GM21786 (cell line): ENCODE measurements around the gene WDR72.

Experiments
- ATAC-seq: cut with Tn5 transposase; IDR thresholded peaks from one replicate; pipeline ENCODE4 v1.9.1; 2021; ENCODE audit not compliant: unreplicated experiment

Gene WDR72

DNA sequence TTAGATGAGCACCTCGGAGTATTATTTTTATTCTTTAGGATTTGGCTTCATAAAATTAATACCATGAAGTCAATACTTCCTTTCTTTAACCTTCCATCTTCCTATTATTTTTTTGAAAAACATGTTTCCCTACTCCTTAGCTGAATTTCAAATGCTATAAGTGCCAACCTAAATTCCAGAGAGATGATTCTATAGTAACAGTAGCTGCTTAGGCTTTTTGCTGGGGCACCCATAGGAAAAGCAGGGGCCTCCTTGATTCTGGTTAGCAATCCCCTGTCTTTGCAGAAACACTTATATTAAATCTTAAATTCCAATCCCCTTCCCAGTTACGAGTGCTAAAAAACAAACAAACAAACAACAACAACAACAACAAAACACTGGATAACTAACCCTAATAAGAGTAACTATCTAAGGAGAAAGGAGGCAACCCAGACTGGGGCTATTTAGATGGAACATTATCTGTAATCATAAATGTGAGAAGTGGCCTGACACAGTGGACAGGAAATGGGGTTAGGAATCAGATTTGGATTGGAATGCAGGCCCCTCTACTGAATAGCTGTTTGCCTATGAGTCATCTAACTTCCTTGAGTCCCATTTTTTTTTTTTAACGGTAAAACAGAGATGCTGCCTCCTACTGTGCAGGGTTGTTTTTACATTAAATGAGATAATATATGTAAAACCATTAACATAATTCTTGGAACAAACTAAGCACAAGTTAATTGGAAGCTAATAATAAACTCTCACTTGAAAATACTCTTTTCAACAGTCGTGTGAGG is 148.1 kb downstream of the WDR72 start:
- ATAC-seq, result no peak

DNA sequence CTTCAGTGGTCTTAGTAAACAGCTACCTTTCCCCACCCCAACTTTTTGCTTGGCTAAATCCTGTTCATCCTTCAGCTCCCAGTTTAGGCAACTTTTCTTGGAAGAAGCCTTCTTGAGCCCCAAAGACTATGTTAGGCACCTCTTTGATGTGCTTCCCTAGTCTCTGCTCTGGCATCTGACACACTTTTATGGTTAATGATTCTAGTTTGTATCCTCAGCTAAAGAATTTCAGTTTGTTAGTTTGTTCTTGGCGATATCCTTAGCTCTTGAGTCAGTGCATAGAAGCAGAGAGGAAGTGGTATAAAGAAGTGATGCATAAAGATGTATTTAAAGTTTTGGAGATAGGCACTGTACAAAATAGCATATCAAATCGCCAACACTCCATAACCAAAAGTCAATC is 168.4 kb downstream of the WDR72 start:
- no peak for ATAC-seq

DNA sequence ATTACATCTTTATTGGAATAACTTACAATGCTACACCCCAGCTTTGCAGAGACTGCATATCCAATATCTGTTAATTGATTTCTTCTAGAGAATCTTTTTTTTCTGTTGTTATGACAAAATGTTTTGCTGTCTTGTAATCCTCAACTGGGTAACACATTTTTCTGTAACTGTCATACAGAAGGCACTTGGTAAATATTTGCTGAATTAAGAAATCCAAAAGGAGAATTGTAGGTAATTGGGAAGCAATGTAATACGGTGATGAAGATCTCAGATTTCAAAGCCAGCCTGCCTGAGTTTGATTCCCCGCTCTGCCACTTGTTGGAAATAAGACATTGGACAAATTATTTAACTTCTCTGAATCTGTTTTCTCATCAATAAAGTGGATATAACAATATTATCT is 169.1 kb downstream of the WDR72 start:
- no peak for ATAC-seq

DNA sequence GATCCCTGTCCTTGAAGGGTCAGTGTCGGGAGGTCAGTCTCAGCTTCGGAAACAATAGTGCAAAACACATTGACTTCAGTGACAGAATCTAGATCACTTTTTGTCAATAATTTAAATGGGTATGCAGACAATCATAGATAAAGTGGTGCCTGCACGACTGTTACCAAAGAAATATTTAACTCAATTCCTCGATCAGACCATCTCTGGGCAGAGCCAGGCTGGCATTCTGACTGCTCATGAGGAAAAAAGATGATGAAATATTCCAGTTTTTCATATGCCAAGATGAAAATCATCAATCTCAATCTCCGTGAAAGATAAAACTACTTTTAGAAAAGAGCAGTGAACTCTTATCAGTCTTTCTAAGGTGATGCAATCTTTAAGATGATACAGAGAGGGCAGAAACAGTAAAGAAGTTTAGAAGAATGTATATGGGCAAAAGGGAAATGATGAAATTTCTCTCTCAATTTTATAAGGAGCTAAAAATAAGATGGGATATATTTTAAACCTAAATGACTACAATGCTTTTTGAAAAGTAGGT is 169.9 kb downstream of the WDR72 start:
- no peak for ATAC-seq

DNA sequence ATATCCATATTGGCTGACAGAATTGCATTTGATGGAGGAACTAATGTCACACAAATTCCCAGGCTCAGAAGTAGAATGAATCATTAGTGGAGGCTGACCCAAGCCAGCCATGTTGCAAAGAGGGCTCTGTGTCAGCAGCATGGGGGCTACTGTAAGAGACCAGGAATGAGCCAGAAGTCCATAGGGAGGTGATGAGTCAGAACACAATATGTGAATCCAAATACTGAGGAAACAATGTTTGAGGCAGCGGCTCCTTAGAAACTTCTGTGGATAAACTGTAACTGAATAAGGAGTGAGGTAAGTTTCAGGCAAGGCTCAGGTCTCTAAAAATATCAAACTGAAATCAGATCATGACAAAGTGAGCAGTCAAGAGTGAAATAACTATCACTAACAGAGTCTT is 170.7 kb downstream of the WDR72 start:
- no peak for ATAC-seq

DNA sequence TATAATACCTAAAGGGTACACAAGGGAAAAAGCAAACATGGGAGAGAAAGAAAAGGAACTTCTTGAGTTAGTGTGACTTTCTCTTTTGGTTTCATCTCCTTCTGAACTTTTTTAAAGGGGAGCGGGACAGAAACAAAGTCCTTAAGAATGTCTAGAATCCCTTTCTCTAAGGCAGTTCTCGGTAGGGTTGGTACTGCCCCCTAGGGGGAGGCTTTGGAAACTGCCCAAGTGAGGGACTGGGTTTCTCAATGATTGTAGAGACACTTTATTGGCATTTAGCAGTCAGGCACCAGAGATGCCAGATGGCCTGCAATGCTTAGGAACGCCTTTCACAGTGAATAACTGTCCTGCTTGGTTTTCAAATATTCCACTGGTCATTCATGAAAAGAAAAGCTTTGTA is 172.7 kb downstream of the WDR72 start:
- ATAC-seq, result peak; percentile 74

DNA sequence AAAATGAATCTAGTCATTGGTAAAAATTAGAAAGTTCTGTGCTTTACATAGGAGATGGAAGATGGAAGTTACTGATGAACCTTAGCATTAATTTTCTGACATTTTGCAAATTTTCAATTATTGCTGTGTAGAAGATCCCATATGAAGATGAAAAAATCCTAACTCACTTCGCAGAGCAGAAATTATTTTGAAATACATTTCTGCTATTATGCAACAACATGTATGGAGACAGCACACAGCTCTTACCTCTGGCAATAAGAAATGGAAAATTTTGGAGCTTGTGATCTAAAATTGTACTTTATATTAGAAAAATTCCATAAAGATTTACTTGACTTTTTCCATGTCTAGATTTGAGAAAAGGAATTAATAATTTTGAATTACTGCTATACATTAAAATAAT is 177.9 kb downstream of the WDR72 start:
- no peak for ATAC-seq

DNA sequence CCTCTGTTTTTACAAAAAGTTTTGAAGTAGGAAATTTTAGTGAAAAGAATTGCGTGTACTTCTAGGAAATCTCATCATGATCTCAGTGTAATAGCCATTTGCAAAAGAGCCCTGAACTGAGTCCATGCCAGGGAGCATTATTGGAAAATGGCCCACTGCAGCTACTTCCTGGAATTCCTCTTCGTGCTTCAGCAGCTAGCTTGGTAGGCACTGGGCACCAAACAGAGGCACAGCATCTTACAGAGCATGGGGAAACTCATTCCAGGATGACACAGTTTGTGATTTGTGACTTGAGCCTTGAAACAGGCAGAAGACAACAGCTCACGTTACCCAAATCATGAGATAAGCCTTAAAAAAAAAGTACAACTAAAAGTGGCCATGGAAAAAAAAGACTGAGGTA is 179.1 kb downstream of the WDR72 start:
- ATAC-seq, result no peak

DNA sequence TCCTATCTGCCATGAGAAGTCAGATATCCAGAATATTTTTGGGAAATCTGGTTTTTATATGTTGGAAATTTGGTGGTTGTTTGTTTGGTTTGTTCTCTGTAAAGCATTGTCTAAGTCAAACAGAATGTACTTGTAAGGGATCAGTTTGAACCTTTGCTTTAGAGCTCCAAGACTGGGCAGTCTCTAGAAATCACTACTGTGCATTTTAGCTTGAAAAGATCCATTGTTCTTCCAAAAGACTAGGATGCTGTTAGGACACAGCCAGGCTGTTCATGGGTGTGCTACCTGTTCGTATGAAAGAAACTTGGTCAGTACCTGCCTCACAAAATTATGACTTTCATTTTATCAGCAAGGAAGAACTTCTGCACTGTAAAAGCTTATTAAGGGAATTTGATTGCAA is 182.6 kb downstream of the WDR72 start:
- no peak for ATAC-seq

DNA sequence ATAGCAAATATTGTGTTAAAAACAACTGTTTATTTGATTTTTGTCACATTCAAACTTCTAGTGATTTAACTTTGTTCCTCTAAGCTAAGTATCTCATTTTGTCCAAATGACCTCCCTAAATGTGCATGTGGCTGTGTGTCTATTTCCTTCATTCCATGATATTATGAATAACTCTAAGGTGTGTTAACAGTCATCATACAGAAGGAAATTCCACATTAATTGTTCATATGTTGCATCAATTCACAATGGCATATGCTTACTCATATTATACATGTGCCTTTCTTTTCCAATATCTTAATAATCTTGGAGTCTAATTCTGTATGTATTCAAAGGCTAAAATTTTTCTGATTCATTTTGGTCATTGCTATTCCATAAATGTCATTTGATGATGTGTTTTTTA is 186.4 kb downstream of the WDR72 start:
- no peak for ATAC-seq

DNA sequence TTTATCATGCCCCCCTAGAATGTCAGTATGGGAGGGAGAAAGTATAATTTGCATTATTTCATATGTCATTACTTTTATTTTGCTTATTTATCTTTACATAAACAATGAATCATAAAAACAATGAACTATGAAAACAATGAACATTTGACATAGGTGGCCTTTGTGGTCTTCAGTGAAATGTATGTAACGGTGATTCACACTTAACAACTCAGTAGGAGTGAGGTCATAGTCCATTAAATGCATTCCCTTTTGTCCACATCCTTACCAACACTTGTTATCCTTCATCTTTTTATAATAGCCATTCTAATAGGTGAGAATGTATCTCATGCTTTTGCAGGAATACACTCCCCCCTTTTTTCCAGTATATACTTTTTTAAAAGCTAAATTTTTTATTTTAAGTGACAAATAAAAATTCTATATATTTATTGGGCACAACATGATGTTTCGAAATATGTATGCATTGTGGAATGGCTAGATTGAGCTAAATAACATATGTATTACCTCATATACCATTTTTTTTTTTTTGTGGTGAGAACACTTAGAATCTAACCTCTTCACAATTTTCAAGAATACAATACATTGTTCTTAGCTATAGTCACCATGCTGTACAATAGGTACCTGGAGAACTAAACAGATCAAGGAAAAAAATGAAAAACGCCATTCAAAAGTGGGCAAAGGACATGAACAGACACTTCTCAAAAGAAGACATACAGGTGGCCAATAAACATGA is 189.5 kb downstream of the WDR72 start:
- no peak for ATAC-seq

DNA sequence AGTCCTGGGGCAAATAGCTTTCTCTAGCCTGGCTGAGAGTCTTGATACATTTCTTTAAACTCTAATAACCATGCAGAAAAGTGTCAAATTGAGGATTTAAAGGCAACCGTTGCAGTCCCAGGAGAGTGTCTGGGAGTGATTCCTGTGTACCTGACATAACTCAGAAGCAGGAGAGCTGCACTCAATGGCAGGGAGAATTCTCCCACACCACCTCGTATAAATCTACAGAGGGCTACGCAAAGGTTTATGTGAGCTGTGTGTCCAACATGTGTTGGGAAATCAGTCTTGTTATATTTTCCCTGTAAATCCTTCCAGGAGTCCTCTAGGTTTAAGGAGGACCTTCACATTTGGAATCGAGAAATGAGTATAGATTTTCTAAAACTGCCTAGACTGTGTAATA is 192.6 kb downstream of the WDR72 start:
- ATAC-seq, result no peak

DNA sequence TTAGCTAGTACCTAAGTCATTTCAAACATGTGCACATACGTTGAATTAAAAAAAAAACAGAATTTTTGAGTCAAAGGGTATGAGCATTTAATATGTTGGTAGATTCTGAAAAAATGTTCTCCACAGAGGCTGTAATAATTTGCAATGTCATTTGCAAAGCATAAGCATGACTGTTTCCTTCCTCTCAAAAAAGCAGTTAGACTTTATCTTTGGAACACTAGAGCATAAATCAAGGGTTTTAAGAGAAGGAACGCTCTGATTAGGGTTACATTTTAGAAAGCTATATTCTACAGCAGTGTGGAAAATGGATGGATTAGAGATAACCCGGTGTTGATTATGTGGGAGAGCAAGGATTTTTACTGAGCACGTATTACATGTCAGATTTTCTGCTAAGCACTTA is 193.7 kb downstream of the WDR72 start:
- ATAC-seq, result no peak

DNA sequence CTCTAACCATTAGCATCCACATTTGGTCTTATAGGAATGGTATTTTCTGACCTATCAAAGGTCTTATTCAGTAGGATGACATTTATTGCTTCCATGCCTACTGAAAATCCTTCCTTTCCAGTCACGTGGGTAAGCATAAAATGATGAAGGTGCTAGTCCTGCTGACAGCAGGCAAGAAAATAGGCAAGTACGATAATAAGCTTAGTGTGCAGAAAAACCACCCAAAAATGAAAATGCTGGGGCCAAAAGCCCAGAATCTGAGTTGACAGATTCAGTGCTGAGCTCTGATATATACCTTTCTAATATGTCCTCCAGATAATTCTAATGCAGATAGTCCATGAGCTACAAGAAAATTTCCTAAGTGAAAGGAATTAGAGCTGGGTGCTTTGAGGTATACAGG is 194.8 kb downstream of the WDR72 start:
- ATAC-seq, result no peak

DNA sequence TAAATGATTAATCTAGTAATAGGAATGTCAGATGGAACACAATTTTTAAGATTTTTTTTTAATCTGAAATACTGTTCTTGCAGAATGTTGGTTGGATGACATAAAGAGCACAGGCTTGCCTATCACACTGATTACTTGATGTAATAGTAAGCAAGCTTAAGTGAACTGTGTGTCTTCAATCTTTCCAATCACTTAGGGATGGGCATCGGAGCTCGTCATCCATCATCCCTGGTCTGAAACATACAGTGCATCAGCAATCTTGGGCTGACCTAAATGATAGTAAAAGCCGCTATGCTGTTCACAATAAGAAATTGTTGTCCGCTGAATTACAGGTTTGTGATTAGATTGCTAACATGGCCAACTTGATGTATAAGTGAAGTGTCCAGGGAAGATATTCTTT is 195.8 kb downstream of the WDR72 start:
- no peak for ATAC-seq

DNA sequence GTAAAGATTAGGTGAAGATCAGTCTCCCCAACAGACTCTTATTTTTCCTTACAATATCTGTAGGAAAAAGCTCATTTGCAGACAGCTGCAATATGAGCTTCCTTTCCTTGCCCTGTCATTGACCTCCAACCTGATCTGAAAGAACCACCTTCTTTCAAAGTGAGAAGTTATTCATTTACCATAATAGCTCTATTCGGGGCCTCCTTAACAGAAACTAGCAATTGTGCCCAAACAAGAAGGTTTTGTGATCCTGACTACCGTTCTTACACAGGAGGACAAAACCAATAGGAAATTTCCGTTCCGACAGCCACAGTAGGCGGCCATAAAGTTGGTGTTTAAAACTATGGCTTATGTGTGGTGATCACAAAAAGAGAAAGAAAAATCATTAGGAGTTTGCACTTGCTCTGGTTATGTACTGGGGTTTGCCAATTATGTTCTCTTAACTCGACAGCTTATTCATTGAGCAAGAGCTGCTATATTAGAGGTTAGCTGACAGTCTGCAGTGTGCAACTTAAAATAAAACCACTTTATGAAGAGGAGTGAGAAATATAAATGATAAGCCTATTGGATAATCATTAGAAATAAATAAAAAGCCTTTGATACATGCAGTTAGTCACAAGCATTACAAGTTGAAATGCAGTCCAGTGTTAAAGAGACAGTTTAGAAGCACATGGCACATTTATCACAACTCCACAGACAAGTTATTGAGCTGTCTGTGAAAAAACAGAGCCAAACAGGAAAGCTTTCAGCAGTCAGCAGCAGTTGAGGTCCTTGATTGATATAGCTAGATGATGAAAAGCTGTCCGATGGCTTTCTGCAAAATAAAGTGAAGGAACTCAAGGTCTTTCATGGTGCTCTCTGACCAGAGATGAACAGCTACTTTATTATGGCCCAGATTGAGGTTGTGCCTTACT is 199.8 kb downstream of the WDR72 start:
- ATAC-seq, result no peak

DNA sequence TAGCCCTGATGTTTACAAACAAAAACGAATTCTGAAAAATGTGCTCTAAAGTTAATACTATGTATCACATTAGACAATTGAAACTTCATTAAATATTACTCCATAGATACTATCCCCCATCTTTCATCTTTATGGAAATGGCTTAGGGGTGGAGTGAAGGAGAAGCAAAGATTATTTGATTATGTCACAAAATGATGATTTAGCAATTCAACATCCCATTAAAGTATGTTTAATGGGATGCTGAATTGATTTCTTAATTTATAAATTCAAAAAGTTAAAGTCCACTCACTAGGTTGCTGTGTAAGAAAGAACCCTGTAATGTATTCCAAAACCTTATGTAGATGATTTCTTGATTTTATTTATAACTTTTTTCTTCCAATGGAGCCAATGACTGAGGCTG is 201.1 kb downstream of the WDR72 start:
- no peak for ATAC-seq

DNA sequence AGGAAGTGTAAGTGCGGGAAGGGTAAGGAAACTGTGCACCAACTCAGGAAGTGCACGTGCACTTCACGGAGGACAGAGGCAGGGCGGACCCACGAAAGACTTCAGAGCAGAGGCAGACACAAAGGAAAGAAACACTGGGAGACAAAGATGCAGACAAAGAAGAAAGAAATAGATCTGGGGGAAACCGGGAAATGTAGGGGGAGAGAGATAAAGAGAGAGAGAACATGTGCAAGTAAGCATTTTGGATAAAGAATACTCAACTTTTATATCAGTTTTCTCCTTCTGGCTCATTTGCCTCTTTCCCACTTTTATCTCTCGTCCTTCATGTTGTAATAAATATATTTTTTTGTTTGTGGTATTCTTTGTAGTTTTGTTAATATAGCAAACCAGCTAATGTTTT is 204.2 kb downstream of the WDR72 start:
- no peak for ATAC-seq

DNA sequence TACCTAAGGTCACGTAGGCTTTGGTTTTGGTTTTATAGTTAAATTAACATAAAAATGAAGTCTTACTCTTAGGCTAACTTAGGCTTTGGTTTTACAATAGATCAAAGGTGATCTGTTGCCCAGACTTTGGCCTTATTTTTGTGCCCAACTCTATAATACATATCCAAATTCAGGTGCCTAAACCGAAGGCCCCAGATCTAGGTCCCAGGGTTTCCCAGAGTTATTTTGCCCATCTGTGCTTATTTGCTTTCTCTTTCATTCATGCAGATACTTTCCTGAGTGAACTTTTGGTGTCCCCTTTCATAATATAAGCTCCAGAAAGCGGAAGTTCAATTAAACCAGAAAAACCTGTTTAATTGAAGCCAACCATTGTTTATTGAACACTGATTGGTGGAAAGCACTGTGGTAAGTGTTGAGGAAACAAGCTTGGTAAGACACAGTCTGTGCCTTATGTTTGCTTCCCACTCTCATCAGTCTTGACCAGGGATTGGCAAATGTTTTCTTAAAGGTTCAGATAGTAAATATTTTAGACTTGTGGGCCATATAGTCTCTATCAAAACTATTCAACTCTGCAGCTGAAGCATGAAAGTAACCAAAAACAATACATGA is 209.7 kb downstream of the WDR72 start:
- ATAC-seq, result no peak

DNA sequence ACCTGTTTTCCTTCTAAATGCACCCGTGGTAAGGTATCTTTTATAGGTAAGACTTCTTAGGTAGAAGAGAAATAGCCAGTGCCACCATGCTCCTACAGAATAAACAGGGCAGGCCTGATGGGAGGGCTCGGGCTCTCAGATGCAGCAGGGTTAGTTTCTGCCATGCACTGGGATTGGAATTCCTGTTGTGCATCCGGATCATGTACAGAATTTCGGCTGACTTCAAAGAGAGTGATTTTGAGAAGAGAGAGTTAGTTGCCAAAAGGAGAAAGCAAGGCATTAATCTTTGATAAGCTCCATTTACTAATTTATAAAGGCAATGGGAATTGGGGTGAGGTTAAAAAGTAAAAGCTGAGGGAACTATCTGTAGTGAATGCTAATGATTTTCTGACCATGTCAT is 211.2 kb downstream of the WDR72 start:
- ATAC-seq, result no peak
